GM13976 (cell line): ENCODE measurements around the gene LMCD1.

Experiments used
- DNase-seq: peaks from one replicate; pipeline ENCODE4 v3.0.0; 2012; ENCODE audit warnings: low spot score
- CTCF ChIP-seq: IDR thresholded peaks from 2 replicates; pipeline ENCODE4 v1.5.1; 2012; ENCODE audit warnings: borderline replicate concordance, mild to moderate bottlenecking; ENCODE audit not compliant: insufficient read depth; ENCODE audit errors: extremely low read depth, missing control alignments, control extremely low read depth
- in situ Hi-C: fragments of 300-500 bp; cut with MboI; formaldehyde crosslinking; loops from one replicate; pipeline ENCODE4 v1.12.0; 2022; ENCODE audit warnings: low sequenced_read_pairs, mixed read lengths, inconsistent platforms; ENCODE audit not compliant: unreplicated experiment

LMCD1 gene

DNA sequence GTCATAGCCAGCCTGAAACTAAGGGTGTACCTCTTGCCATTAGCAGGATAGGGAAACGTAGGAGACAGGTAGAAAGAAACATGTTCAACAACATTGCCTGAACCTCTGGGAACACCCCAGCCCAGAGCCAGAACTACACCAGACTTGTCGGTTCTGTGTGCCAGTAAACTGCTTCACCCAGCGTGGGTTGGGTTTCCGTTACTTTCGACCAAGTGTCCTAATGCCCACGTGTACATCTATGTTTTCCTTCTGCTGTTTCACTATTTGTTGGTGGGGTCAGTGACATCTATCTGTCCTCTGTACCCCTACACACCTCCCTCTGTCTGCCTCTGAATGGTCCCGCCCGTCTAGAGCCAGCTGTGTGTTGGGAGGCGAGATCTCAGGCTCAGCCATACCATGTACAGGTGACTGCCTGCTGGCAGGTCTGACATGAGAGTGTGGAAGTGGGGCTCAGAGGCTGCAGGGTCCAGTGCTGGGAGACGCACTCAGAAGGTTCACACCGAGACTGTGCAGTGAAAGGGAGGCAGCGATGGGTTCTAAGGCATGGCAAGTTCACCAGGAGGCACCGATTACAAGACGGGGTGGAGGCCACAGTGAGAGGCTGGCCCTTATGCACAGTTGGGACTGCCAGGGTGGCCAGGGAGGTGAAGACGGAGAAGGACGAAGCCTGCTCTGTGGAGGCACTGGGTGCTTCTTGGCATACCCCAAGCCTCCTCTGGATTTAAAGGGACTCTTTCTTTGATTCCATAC is 106.6 kb downstream of the LMCD1 start:
- TF ChIP-seq CTCF, result no peak
- in situ Hi-C loops, result no loop called here
- DNase-seq, result no peak

- no peak for TF ChIP-seq CTCF
- DNase-seq, result no peak
- in situ Hi-C loops, result no loop called here
Observed at GRCh38 chr3:8608791-8609467, 107.3 kb downstream of the LMCD1 start.

GRCh38 chr3:8610951-8611350 is 109.3 kb downstream of the LMCD1 start:
- no peak for DNase-seq
- in situ Hi-C loops, result no loop called here
- no peak for TF ChIP-seq CTCF

GRCh38 chr3:8617921-8618320 is 116.3 kb downstream of the LMCD1 start:
- in situ Hi-C loops, result no loop called here
- TF ChIP-seq CTCF, result no peak
- DNase-seq, result no peak

GRCh38 chr3:8618950-8619349 is 117.3 kb downstream of the LMCD1 start:
- no peak for TF ChIP-seq CTCF
- in situ Hi-C loops, result no loop called here
- no peak for DNase-seq

DNA sequence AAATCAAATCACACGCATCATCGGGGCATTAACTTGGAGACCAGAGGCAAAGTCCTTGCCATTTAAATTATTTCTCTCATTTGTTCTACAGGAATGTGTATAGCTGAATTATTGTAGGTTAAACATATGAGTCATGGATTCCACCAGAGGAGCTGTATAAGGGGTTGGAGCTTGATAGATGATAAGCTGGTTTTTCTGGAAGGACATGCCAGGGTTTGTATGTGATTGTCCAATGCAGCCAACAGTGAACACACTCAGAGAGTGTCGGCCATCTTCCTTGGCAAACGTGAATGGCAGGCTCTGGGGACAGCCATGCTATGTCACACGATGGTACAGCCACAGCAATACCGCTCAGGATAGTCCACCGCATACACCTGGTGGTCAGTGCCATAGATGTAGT is 117.9 kb downstream of the LMCD1 start:
- DNase-seq, result no peak
- in situ Hi-C loops, result no loop called here
- TF ChIP-seq CTCF, result no peak
